Mammary epithelial cell (primary cell): ENCODE data around the gene ZMIZ1.

Experiments used
- CTCF ChIP-seq, 2 donors: IDR thresholded peaks in 1 of 2; conservative IDR thresholded peaks in 1 of 2; 2 replicates each; pipeline ENCODE4 v1.5.1; 2011 to 2012; ENCODE audit warnings: inconsistent platforms in 2 of 2, low read length in 2 of 2, mild to moderate bottlenecking in 2 of 2, control low read depth in 1 of 2, low read depth in 1 of 2; ENCODE audit not compliant: insufficient read depth in 1 of 2; ENCODE audit errors: extremely low read depth in 1 of 2
- EZH2 ChIP-seq: IDR thresholded peaks from 2 replicates; pipeline ENCODE4 v1.6.1; 2012; ENCODE audit warnings: low read length, inconsistent platforms, borderline replicate concordance

- TF ChIP-seq CTCF (conservative IDR thresholded peaks at IDR 0.05 in 1 of 2, IDR thresholded peaks at IDR 0.05 in 1 of 2; ENCODE audit: extremely low read depth in 1 of 2, insufficient read depth in 1 of 2, low read depth in 1 of 2, low read length in 2 of 2) (no peak), EZH2 (no peak)
Measured at GRCh38 chr10:79138449-79139123, 69.8 kb downstream of the ZMIZ1 start.
